Astrocyte (in vitro differentiated cells and primary cell): ENCODE measurements around the gene F7.

Experiments used
- EZH2 ChIP-seq: IDR thresholded peaks from 2 replicates; pipeline ENCODE4 v1.6.1; 2012; ENCODE audit warnings: mild to moderate bottlenecking, low read length, inconsistent platforms; ENCODE audit not compliant: insufficient read depth
- TF ChIP-seq, protein P1 (sequence below): IDR thresholded peaks from 2 replicates; pipeline ENCODE4 v1.5.1; 2011; ENCODE audit warnings: low read depth, mild to moderate bottlenecking, inconsistent platforms, low read length, moderate library complexity; ENCODE audit not compliant: insufficient read depth

- TF ChIP-seq EZH2 = no peak
- TF ChIP-seq, protein P1, sequence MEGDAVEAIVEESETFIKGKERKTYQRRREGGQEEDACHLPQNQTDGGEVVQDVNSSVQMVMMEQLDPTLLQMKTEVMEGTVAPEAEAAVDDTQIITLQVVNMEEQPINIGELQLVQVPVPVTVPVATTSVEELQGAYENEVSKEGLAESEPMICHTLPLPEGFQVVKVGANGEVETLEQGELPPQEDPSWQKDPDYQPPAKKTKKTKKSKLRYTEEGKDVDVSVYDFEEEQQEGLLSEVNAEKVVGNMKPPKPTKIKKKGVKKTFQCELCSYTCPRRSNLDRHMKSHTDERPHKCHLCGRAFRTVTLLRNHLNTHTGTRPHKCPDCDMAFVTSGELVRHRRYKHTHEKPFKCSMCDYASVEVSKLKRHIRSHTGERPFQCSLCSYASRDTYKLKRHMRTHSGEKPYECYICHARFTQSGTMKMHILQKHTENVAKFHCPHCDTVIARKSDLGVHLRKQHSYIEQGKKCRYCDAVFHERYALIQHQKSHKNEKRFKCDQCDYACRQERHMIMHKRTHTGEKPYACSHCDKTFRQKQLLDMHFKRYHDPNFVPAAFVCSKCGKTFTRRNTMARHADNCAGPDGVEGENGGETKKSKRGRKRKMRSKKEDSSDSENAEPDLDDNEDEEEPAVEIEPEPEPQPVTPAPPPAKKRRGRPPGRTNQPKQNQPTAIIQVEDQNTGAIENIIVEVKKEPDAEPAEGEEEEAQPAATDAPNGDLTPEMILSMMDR = no peak
These were observed 15.7 kb upstream of the F7 start for GRCh38 chr13:113089693-113090414.
